Endometrial microvascular endothelial cells (primary cell): ENCODE measurements around the gene RNF166. TPM values are rescaled to one million over a fixed set of nuclear protein-coding genes. Genes with fewer than 3 reads are reported as not detected.

ENCODE experiments used
- in situ Hi-C: cut with HindIII; loops from 2 replicates; pipeline ENCODE4 v1.10.0; 2017; ENCODE audit warnings: low sequenced_read_pairs, low pct_unique_long_range_greater_than_20kb; ENCODE audit errors: inconsistent ontology term
- total RNA-seq: library from RNA; depleted of rRNA; stranded (reverse); fragments of >200 nt; gene quantifications from one replicate; pipeline ENCODE4 v1.2.3, GENCODE V29; 2015; ENCODE audit errors: inconsistent ontology term

RNF166 gene
- total RNA-seq, 1 donor from 2014 or later = 32.6 TPM

- in situ Hi-C loops = no loop called here
These were observed 20.2 kb upstream of the RNF166 start for GRCh38 chr16:88726408-88726749.

GRCh38 chr16:88725609-88726407, 19.6 kb upstream of the RNF166 start:
- in situ Hi-C loops = no loop called here

GRCh38 chr16:88724855-88725555, 18.8 kb upstream of the RNF166 start:
- in situ Hi-C loops = no loop called here

DNA sequence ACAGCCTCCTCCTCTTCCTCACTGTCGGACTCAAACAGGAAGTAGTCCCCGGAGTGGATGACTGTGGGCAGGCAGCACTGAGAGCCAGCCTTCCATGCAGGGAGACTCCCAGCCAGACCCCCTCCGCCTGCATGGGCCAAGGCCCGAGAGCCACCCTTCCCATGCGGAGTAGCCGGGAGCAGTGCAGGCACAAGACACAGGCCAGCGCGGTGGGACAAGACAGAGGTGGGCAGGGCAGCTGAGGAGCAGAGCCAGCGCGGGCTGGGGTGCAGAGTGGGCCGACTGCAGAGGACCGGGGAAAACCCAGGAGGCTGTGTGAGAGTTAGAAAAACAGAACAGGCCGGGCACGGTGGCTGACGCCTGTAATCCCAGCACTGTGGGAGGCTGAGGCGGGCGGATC, 17.7 kb upstream of the RNF166 start:
- in situ Hi-C loops = no loop called here

DNA sequence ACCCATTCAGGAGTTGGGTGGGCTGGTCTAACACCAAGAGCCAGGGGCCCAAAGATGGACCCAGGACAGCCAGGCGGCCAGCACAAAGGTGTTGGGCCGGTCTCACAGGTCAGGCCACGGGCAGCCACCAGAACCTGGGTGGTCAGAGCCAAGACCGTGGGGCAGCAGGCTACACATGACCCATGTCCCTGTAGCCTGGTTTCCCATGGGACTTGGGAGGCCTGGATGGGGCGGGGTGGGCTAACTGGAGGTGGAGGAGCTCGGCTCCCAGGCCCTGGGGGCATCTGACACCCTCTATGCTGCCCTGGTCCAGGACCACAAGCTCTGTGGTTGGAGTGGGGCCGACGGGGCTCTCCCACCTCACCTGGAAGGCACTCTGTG, 17.3 kb upstream of the RNF166 start:
- in situ Hi-C loops = no loop called here

GRCh38 chr16:88722784-88723506, 16.7 kb upstream of the RNF166 start:
- in situ Hi-C loops = no loop called here

- in situ Hi-C loops = no loop called here
These were observed 15.9 kb upstream of the RNF166 start for GRCh38 chr16:88721815-88722755.

DNA sequence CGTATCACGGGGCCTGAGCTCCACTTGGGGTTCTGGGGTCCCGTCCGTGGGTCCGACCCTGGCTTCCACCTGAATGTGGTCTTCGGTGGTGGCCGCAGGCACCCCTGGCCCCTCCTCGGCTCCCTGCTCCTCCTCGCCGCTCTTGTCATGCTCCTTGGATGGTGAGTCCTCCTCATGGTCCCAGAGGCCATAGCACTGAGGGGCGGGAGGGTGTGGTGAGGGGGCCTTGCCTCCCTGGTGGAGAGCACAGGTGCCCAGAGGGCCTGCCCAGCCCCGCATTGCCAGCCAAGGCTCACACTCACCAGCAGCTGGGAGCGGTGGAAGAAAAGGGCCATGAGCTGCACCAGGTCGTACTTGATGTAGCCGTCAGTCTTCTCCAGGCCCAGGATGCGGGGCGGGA, 15.0 kb upstream of the RNF166 start:
- in situ Hi-C loops = no loop called here

GRCh38 chr16:88720396-88720970, 14.3 kb upstream of the RNF166 start:
- in situ Hi-C loops = no loop called here

GRCh38 chr16:88719933-88720296, 13.7 kb upstream of the RNF166 start:
- in situ Hi-C loops = no loop called here

DNA sequence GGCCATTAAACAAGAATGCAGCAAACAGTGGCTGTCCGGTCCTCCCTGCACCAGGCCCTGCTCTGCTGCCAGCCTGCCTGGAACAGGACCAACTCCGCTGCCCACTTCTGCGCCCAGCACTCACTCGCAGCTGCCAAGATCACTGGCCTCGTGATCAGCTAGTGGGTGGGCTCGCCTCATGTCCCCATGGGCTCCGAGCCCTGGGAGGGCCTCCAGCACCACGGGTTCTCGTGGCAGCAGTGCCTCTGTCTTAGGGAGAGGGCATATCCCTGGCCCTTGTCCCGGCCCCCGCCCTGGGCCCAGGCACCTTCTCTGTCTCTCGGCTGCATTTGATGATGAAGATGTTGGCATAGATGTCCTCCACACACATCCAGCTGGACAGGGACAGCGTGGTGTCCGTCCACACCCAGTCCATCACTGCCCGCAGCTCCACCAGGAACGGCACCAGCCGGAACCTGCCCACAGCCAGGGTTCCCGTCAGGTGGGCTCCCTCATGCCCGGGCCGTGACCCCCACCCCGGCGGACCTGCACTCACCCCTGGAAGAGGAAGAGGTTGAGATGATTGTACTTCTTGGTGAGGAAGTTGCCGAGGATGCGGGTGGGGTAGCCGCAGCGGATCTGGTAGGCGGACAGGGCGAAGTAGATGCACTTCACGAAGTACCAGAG, 13.2 kb upstream of the RNF166 start:
- in situ Hi-C loops = no loop called here

- in situ Hi-C loops = no loop called here
These were observed 12.0 kb upstream of the RNF166 start for GRCh38 chr16:88718178-88718577.

- in situ Hi-C loops = no loop called here
These were observed 10.4 kb upstream of the RNF166 start for GRCh38 chr16:88716601-88717001.

- in situ Hi-C loops = no loop called here
These were observed 10.0 kb upstream of the RNF166 start for GRCh38 chr16:88716201-88716600.

GRCh38 chr16:88715312-88716190, 9.3 kb upstream of the RNF166 start:
- in situ Hi-C loops = no loop called here

- in situ Hi-C loops = no loop called here
These were observed 8.5 kb upstream of the RNF166 start for GRCh38 chr16:88714420-88715302.
